OCI-LY7 (cell line): ENCODE results near the gene TDRD10. TPM values are rescaled to one million over a fixed set of nuclear protein-coding genes. Genes with fewer than 3 reads are reported as not detected.

Experiments
- BruUV-seq: library from RNA; stranded (reverse); fragments of 400-500 nt; replicated peaks from 2 replicates; lab custom pipeline; 2021; lab: Mats Ljungman, UMichigan
- CTCF ChIA-PET: fragments of 300-600 bp; sonication (Branson Sonifier 250); formaldehyde crosslinking; loops from one replicate; lab custom pipeline; 2022; ENCODE audit warnings: antibody characterized with exemption; ENCODE audit not compliant: unreplicated experiment; lab: Charles Lee
- POLR2A ChIA-PET: fragments of 300-600 bp; sonication (Branson Sonifier 250); formaldehyde crosslinking; loops from one replicate; lab custom pipeline; 2022; ENCODE audit warnings: antibody characterized with exemption; lab: Charles Lee
- DNase-seq: peaks from one replicate; pipeline ENCODE4 v3.0.0-alpha.2; 2015; ENCODE audit warnings: low spot score
- H2AFZ ChIP-seq: fragments of 200-600 bp; sonication (generic), shearing (Covaris generic); 2 replicates; pipeline ENCODE4 v1.6.1; 2014; ENCODE audit warnings: mild to moderate bottlenecking, antibody characterized with exemption, low read length, moderate library complexity
- H3K27ac ChIP-seq: fragments of 200-600 bp; sonication (generic); 2 replicates; pipeline ENCODE4 v1.5.1; 2014; ENCODE audit warnings: mixed run types, low read depth, mild to moderate bottlenecking, moderate library complexity, low read length, inconsistent platforms; ENCODE audit not compliant: poor library complexity, severe bottlenecking
- H3K36me3 ChIP-seq: fragments of 200-600 bp; sonication (generic); 2 replicates; pipeline ENCODE4 v1.6.1; 2014; ENCODE audit warnings: mild to moderate bottlenecking, antibody characterized with exemption, low read length, moderate library complexity, mixed read lengths; ENCODE audit not compliant: insufficient read depth
- H3K4me1 ChIP-seq: fragments of 200-600 bp; sonication (generic); 2 replicates; pipeline ENCODE4 v1.5.1; 2014; ENCODE audit warnings: mild to moderate bottlenecking, low read length; ENCODE audit not compliant: insufficient read depth, poor library complexity, severe bottlenecking
- H3K4me2 ChIP-seq: fragments of 200-600 bp; sonication (generic); 2 replicates; pipeline ENCODE4 v1.6.1; 2014; ENCODE audit warnings: mild to moderate bottlenecking, low read length
- H3K4me3 ChIP-seq: fragments of 200-600 bp; sonication (generic); 2 replicates; pipeline ENCODE4 v1.5.1; 2014; ENCODE audit warnings: mild to moderate bottlenecking, low read depth, low read length; ENCODE audit not compliant: poor library complexity, severe bottlenecking
- H3K79me2 ChIP-seq: fragments of 200-600 bp; sonication (generic); 2 replicates; pipeline ENCODE4 v1.6.1; 2016; ENCODE audit warnings: low read depth, mild to moderate bottlenecking, low read length, moderate library complexity, mixed read lengths; ENCODE audit not compliant: insufficient read depth
- H3K9me2 ChIP-seq: fragments of 200-600 bp; sonication (generic); 2 replicates; pipeline ENCODE4 v1.6.1; 2016; ENCODE audit warnings: mild to moderate bottlenecking, low read length, mixed read lengths; ENCODE audit not compliant: insufficient read depth
- H3K9me3 ChIP-seq: fragments of 200-600 bp; sonication (generic); 2 replicates; pipeline ENCODE4 v1.6.1; 2014; ENCODE audit warnings: mild to moderate bottlenecking, mixed run types, low read length, mixed read lengths
- H4K20me1 ChIP-seq: fragments of 200-600 bp; sonication (generic); 2 replicates; pipeline ENCODE4 v1.6.1; 2014; ENCODE audit warnings: mild to moderate bottlenecking, antibody characterized with exemption, low read length, moderate library complexity, mixed read lengths; ENCODE audit not compliant: insufficient read depth
- CTCF ChIP-seq: fragments of 200-600 bp; sonication (generic); conservative IDR thresholded peaks from 2 replicates; pipeline ENCODE4 v1.5.1; 2014; ENCODE audit warnings: mild to moderate bottlenecking, antibody characterized with exemption, low read length, moderate library complexity, mixed read lengths
- EZH2phosphoT487 ChIP-seq: fragments of 200-600 bp; sonication (generic); IDR thresholded peaks from 2 replicates; pipeline ENCODE4 v1.6.1; 2018; ENCODE audit warnings: low read depth, borderline replicate concordance, mild to moderate bottlenecking, mixed run types, antibody characterized with exemption, low read length, moderate library complexity, mixed read lengths
- intact Hi-C: fragments of 100-400 bp; cut with micrococcal nuclease; formaldehyde crosslinking; loops from one replicate; pipeline ENCODE4 v1.10.0; 2022; ENCODE audit not compliant: unreplicated experiment
- total RNA-seq, 2 experiments: library from RNA; depleted of rRNA in 1 of 2; stranded (reverse); fragments of >200 nt in 1 of 2; shearing (Covaris generic) in 1 of 2; gene quantifications; 2 replicates each; pipeline ENCODE4 v1.2.3, GENCODE V29; 2014 to 2022

Gene TDRD10
- total RNA-seq, 2 experiments from 2014 or later, result 0.13 TPM; not detected in 1

GRCh38 chr1:154558720-154559465 is 56.9 kb downstream of the TDRD10 start:
- no peaks in the 10 kb centered on the region for H3K9me3 ChIP-seq
- POLR2A ChIA-PET, result interaction anchor here (0.6 to 2.3 kb wide), 3 partner anchors 15 to 423 kb away, joined by 4 to 8 read pairs (median 4); no protein-coding TSS in a partner anchor
- peaks cover 27% of the 10 kb centered on the region for H3K36me3 ChIP-seq
- no peak for TF ChIP-seq CTCF
- no peak for TF ChIP-seq EZH2phosphoT487
- peak overlapping the region; percentile 69; the same call in 1 of the 2 replicates for H2AFZ ChIP-seq
- H3K4me1 ChIP-seq, result peaks cover 22% of the 10 kb centered on the region
- peaks cover 27% of the 10 kb centered on the region for H3K79me2 ChIP-seq
- peak overlapping the region; percentile 96 for H3K4me3 ChIP-seq
- H3K27ac ChIP-seq, result peak overlapping the region; percentile 63
- H3K9me2 ChIP-seq, result no peaks in the 10 kb centered on the region
- peak overlapping the region; percentile 90 for H3K4me2 ChIP-seq
- peaks cover 15% of the 10 kb centered on the region; the same call in 1 of the 2 replicates for H4K20me1 ChIP-seq
- peak; percentile 99 for DNase-seq
- TSS peak; percentile 93 for BruUV-seq
- CTCF ChIA-PET, result interaction anchor here (0.6 to 1.6 kb wide), 2 partner anchors 12 to 40 kb away, joined by 3 to 4 read pairs; no protein-coding TSS in a partner anchor
- intact Hi-C loops, result loop anchor here (1.0 to 5.0 kb wide), 9 partner anchors 50 to 524 kb away; partner anchors contain the start of genes ADAR, PMVK and UBAP2L

GRCh38 chr1:154559466-154560044 is 57.5 kb downstream of the TDRD10 start:
- Histone ChIP-seq H3K4me1 (peaks cover 22% of the 10 kb centered on the region), H2AFZ (peak overlapping the region; percentile 69; the same call in 1 of the 2 replicates), H3K79me2 (peaks cover 27% of the 10 kb centered on the region), H3K27ac (peak overlapping the region; percentile 63), H4K20me1 (peaks cover 15% of the 10 kb centered on the region; the same call in 1 of the 2 replicates), H3K4me3 (peak overlapping the region; percentile 69), H3K9me3 (no peaks in the 10 kb centered on the region), H3K9me2 (no peaks in the 10 kb centered on the region), H3K36me3 (peaks cover 20% of the 10 kb centered on the region), H3K4me2 (peak overlapping the region; percentile 90)
- POLR2A ChIA-PET, result interaction anchor here (0.5 to 2.3 kb wide), 5 partner anchors 14 to 485 kb away, joined by 3 to 8 read pairs (median 4); no protein-coding TSS in a partner anchor
- DNase-seq, result peak; percentile 92
- TF ChIP-seq CTCF, result peak; percentile 98
- no peak for TF ChIP-seq EZH2phosphoT487
- intact Hi-C loops, result loop anchor here (1.0 to 5.0 kb wide), 9 partner anchors 49 to 524 kb away; partner anchors contain the start of genes ADAR, PMVK and UBAP2L
- BruUV-seq, result no TSS peak
- CTCF ChIA-PET, result interaction anchor here (0.6 to 1.6 kb wide), 6 partner anchors 13 to 306 kb away, joined by 3 to 4 read pairs (median 3); no protein-coding TSS in a partner anchor
